Activated T-helper 1 cell treated with anti-CD3 and anti-CD28 coated beads, Interleukin-2, amount 50 U/mL, for 16 hours (primary cell): Measurements from ENCODE around the gene PPM1D.
"Not testable (repeated sequence)": the region's sequence is repeated elsewhere in the genome, so short reads cannot be mapped to it uniquely, and the experiment has no call there.

Experiments
- DNase-seq, 2 donors: peaks; one replicate each; pipeline ENCODE4 v3.0.0-alpha.2; 2020; ENCODE audit warnings: low read depth in 1 of 2, low spot score in 1 of 2

Gene PPM1D

DNA sequence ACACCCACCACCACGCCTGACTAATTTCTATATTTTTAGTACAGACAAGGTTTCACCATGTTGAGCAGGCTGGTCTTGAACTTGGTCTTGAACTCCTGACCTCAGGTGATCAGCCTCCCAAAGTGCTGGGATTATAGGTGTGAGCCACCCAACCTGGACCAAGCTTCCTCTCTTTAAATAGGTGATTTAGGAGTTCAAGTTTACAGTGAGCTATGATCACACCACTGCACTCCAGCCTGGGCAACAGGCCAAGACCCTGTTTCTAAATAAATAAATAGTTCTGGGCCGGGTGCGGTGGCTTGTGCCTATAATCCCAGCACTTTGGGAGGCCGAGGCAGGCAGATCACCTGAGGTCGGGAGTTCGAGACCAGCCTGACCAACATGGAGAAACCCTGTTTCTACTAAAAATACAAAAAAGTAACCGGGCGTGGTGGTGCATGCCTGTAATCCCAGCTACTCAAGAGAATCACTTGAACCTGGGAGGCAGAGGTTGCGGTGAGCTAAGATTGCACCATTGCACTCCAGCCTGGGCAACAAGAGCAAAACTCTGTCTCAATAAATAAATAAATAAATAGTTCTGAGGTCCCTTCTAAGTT is 6.5 kb upstream of the PPM1D start:
- DNase-seq, result not testable (repeated sequence)

DNA sequence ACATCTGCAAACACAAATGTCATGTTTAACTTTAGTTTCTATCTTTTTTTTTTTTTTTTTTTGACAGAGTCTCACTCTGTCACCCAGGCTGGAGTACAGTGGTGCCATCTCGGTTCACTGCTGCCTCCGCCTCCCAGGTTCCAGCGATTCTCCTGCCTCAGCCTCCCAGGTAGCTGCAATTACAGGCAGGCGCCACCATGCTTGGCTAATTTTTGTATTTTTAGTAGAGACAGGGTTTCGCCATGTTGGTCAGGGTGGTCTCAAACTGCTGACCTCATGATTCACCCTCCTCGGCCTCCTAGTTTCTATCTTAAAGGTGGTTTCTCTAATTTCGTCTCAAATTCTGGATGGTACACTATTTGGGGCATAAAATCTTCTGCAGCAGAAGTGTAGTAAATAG is 5.8 kb upstream of the PPM1D start:
- not testable (repeated sequence) for DNase-seq

DNA sequence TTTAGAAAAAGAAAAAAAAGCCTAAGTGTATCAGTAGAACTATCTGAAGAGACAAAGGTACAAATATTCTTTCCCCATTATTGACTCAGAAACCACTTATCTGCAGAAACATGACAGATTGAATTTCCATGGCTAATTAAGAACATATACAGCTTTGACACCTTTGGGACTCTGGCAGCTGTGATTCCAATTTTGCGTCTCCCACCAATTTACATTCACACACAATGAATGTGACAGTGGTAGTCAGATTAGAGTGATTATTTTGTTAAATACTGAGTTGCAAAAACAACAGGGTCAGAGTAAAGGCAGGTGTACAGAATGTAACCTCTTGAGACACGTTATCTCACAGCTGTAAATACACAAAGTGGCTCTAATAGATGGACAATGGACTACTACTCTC is 5.3 kb upstream of the PPM1D start:
- DNase-seq, result no peak

GRCh38 chr17:60597297-60597696 is 2.7 kb upstream of the PPM1D start:
- no peak for DNase-seq

DNA sequence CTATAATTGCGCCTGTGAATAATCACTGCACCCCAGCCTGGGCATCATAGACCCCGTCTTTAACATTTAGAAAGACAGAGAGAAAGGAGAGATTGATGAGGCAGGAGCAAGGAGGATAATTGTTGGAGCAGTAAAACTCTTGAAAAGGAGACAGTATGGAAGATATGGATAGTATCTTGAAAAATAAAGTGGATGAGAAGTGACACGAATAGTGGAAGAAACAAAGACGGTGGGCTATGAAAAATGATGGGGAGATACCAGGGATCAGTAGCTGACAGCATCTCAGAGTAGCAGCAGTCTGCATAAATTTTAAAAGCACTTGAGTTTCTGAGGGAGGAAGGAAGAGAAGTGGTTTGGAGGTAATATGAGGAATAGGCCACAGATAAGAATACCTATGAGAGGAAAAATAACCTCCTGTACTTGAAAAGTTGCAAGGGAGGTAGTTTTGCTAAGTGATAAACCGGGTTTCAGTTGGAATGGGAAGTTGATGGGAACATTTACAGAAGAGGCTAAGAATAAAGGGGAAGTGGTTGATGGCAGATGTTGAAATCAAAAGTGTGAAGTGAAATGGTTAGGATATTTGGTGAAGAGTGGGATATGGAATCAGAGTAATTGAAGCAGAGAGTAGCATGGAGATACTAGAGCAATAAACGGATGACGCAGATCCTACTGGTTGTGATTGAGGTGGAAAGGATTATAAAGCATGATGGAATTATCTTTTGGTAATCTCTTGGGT is 1.8 kb upstream of the PPM1D start:
- DNase-seq, result no peak

DNA sequence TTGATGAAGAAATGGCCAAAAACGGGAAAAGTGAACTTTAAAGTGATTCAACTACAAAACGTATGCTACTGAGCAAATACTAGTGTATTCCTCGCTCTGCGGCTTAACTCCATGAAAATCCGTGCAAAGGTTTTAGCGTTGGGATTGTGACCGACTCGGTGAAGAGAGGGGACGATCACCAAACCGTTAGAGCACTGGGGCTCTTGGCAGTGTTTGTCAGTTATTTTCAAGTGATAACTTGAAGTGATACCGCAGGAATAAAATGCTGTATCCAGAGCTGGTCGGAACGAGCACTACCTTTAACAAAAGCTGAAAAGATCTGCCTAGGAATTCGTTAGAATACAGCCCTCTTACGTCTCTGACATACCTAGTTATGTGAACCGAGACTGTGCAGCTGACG is 773 bp upstream of the PPM1D start:
- DNase-seq, result no peak

GRCh38 chr17:60600490-60601446 is 775 bp downstream of the PPM1D start:
- peak; percentile 8 to 47 for DNase-seq

GRCh38 chr17:60601447-60602384 is 1.7 kb downstream of the PPM1D start:
- peak in 1 of 2 donors; percentile 6 for DNase-seq

DNA sequence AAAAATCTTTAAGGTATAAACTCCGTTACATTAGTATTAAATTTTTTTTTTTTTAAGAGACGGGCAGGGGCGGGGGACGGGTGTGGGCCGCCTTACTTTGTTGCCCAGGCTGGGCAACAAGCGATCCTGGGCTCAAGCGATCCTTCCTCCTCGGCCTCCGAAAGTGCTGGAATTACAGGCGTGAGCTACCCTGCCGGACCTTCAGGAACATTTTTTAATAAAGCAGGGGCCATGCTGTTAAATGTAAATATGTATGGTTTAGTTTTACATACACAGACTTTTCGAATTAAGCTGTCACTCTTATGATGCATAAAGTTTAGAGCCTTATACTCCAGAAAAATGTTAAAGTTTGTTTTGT is 2.4 kb downstream of the PPM1D start:
- DNase-seq, result no peak

DNA sequence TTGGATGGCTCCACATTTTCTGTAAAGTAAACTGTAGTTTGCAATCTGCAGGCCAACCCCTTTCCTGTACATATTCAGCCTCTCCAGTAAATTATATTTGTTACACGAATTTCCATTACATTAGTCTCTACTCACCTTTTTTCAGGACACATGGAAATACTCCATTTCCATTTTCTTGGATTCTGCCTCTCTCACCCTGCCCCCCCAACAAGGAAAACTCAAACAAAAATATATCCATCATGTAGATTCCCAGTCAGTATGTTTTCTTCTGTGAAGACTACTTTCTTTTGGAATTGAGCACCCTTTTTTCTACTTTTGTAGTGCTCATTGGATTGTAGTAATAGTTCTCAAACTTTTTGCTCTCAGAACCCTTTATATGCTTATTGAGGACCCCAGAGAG is 2.9 kb downstream of the PPM1D start:
- no peak for DNase-seq

DNA sequence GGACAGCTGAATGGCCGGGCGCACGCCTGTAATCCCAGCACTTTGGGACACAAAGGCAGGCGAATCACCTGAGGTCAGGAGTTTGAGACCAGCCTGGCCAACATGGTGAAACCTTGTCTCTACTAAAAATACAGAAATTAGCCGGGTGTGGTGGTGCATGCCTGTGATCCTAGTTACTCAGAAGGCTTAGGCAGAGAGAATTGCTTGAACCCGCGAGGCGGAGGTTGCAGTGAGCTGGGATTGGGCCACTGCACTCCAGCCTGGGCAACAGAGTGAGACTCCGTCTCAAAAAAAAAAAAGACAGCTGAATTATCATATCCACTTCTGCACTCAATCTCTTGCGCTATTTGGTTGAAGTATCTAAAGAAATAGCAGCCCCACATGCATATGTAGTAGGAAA is 3.5 kb downstream of the PPM1D start:
- not testable (repeated sequence) for DNase-seq

DNA sequence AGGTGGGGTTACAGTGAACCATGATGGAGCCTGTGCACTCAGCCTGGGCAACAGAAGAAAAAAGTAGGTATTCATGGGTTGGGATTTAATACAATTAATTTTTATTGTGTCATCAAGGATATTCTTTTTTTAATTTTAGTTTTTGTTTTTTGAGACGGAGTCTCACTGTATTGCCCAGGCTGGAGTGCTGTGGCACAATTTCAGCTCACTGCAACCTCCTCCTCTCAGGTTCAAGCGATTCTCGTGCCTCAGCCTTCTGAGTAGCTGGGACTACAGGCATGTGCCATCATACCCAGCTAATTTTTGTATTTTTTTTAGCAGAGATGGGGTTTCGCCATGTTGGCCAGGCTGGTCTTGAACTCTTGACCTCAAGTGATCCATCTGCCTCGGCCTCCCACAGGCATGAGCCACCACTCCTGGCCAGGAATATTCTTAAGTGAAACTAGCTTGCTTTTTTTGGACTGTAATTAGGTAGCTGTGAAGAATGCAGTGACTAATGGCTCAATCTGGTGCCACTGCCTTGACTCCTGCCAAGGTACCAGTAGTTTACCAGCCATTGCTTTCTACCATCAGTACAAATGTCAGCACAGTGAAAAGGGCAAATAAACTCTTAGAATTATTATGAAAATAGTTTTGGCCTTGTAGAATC is 4.8 kb downstream of the PPM1D start:
- DNase-seq, result no peak

DNA sequence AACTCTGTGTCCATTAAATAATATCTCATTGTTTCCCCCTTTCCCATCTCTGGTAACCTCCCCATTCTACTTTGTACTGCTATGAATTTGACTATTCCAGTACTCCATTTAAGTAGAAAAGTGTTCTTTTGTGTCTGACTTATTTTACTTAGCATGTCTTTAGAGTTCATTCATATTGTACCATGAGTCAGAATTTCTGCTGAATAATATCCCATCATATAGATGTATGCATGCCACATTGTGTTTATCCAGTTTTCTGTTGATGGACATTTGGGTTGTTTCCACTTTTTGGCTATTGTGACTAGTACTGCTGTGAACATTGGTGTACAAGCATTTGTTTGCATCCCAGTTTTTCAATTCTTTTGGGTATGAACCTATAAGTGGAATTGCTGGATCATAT is 6.0 kb downstream of the PPM1D start:
- no peak for DNase-seq

GRCh38 chr17:60610473-60610872 is 10.5 kb downstream of the PPM1D start:
- no peak for DNase-seq

DNA sequence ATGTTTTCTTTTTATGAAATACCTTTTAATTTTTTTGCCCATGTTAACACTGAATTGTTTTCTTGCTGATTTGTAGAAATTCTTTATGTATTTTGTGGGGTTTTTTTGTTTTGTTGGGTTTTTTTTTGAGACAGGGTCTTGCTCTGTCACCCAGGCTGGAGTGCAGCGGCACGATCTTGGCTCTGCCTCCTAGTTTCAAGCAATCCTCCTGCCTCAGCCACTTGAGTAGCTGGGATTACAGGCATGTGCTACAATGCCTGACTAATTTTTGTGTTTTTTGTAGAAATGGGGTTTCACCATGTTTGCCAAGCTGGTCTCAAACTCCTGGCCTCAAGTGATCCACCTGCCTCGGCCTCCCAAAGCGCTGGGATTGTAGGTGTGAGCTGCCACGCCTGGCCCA is 11.3 kb downstream of the PPM1D start:
- DNase-seq, result not testable (repeated sequence)

GRCh38 chr17:60613325-60613724 is 13.3 kb downstream of the PPM1D start:
- no peak for DNase-seq

- not testable (repeated sequence) for DNase-seq
Observed at GRCh38 chr17:60613796-60614195, 13.8 kb downstream of the PPM1D start.

DNA sequence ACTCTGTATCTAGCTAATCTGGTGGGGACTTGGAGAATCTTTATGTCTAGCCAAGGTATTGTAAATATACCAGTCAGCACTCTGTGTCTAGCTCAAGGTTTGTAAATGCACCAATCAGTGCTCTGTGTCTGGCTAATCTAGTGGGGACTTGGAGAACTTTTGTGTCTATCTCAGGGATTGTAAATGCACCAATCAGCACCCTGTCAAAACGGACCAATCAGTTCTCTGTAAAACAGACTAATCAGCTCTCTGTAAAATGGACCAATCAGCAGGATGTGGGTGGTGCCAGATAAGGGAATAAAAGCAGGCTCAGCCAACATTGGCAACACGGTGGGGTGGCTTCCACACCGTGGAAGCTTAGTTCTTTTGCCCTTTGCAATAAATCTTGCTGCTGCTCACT is 14.3 kb downstream of the PPM1D start:
- DNase-seq, result not testable (repeated sequence)

DNA sequence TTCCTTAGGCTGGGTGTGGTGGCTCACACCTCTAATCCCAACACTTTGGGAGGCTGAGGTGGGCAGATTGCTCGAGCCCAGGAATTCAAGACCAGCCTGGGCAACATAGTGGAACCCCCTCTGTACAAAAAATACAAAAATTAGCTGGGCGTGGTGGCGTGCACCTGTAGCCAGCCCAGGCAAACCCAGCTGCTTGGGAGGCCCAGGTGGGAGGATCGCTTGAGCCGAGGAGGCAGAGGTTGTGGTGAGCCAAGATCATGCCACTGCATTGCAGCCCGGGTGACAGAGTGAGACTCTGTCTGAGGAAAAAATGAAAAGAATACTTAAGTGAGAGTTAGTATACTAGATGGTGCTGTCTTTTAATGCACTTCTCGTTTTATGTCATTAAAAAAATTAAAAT is 15.1 kb downstream of the PPM1D start:
- DNase-seq, result no peak

GRCh38 chr17:60615840-60616239 is 15.8 kb downstream of the PPM1D start:
- no peak for DNase-seq
